Fibroblast of skin of right biceps (primary cell): ENCODE data around the gene TK2.
"Not testable (repeated sequence)": the region's sequence is repeated elsewhere in the genome, so short reads cannot be mapped to it uniquely, and the experiment has no call there.

Experiments used
- DNase-seq: peaks from one replicate; pipeline ENCODE4 v3.0.0-alpha.2; 2013

The TK2 gene

GRCh38 chr16:66549284-66550131 lies at the start of gene TK2:
Gene TK2, minus strand, starts transcription at chr16:66550122. Its CDS starts 61 bp downstream, at chr16:66550061.
- peak; percentile 77 for DNase-seq

- DNase-seq, result no peak
Measured at GRCh38 chr16:66598111-66598510, 48.2 kb upstream of the TK2 start.

- no peak for DNase-seq
Measured at GRCh38 chr16:66596986-66597848, 47.3 kb upstream of the TK2 start.

- DNase-seq, result not testable (repeated sequence)
Measured at GRCh38 chr16:66596559-66596958, 46.6 kb upstream of the TK2 start.

- no peak for DNase-seq
Measured at GRCh38 chr16:66594739-66595138, 44.8 kb upstream of the TK2 start.

- DNase-seq, result no peak
Measured at GRCh38 chr16:66592814-66593213, 42.9 kb upstream of the TK2 start.

- DNase-seq, result no peak
Measured at GRCh38 chr16:66592241-66592640, 42.3 kb upstream of the TK2 start.

- no peak for DNase-seq
Measured at GRCh38 chr16:66591018-66591417, 41.1 kb upstream of the TK2 start.

- no peak for DNase-seq
Measured at GRCh38 chr16:66590322-66590721, 40.4 kb upstream of the TK2 start.

GRCh38 chr16:66588981-66589713 lies 39.2 kb upstream of the TK2 start:
- no peak for DNase-seq

GRCh38 chr16:66587881-66588600 lies 38.1 kb upstream of the TK2 start:
- no peak for DNase-seq

GRCh38 chr16:66585481-66586239 lies 35.7 kb upstream of the TK2 start:
- no peak for DNase-seq

GRCh38 chr16:66581246-66581952 lies 31.5 kb upstream of the TK2 start:
- no peak for DNase-seq

- DNase-seq, result peak; percentile 77
Measured at GRCh38 chr16:66580605-66581209, 30.8 kb upstream of the TK2 start.

- no peak for DNase-seq
Measured at GRCh38 chr16:66578651-66579531, 29.0 kb upstream of the TK2 start, which contains the start of gene CMTM2. Gene CMTM2, plus strand, starts transcription at chr16:66579463. Its CDS starts 145 bp downstream, at chr16:66579608.

- no peak for DNase-seq
Measured at GRCh38 chr16:66576296-66576695, 26.4 kb upstream of the TK2 start.

- DNase-seq, result no peak
Measured at GRCh38 chr16:66575060-66575459, 25.1 kb upstream of the TK2 start.

- DNase-seq, result no peak
Measured at GRCh38 chr16:66574531-66574930, 24.6 kb upstream of the TK2 start.

GRCh38 chr16:66574081-66574480 lies 24.2 kb upstream of the TK2 start:
- no peak for DNase-seq
